ENCODE data around the gene KIF20B.

The KIF20B gene

GRCh38 chr10:89701242-89702120, at the start of gene KIF20B:
Gene KIF20B, plus strand, starts transcription at chr10:89701590. Its CDS starts 3,705 bp downstream, at chr10:89705295.
- Histone ChIP-seq H3K36me3 (ENCODE audit: insufficient read depth, low read length) (no peaks in the 10 kb centered on the region), H3K4me3 (peak within 1 kb of the TSS; percentile 88), H3K9ac (ENCODE audit: insufficient read length) (peak within 1 kb of the TSS; percentile 85), H3K27ac (no peak within 1 kb of the TSS), H3K9me3 (ENCODE audit: low read depth, low read length) (no peaks in the 10 kb centered on the region)
- TF ChIP-seq POLR2AphosphoS5 (IDR thresholded peaks at IDR 0.05; ENCODE audit: borderline replicate concordance, low read depth, low read length): peak; percentile 82
- no peak for TF ChIP-seq FOXP2 (optimal IDR thresholded peaks at IDR 0.05; ENCODE audit: control extremely low read depth, extremely low read length, insufficient read depth)
- peak; percentile 39 for DNase-seq (ENCODE audit: low read depth, low spot score)

GRCh38 chr10:89651916-89652573, 49.3 kb upstream of the KIF20B start:
- H3K4me3 ChIP-seq: no peak overlapping the region
- DNase-seq (ENCODE audit: low read depth, low spot score): no peak
- H3K36me3 ChIP-seq (ENCODE audit: insufficient read depth, low read length): no peaks in the 10 kb centered on the region
- H3K9ac ChIP-seq (ENCODE audit: insufficient read length): no peak overlapping the region
- H3K27ac ChIP-seq: no peak overlapping the region
- H3K9me3 ChIP-seq (ENCODE audit: low read depth, low read length): no peaks in the 10 kb centered on the region
- no peak for TF ChIP-seq EZH2 (IDR thresholded peaks at IDR 0.05)
- no peak for TF ChIP-seq FOXP2 (optimal IDR thresholded peaks at IDR 0.05; ENCODE audit: control extremely low read depth, extremely low read length, insufficient read depth)
- TF ChIP-seq POLR2AphosphoS5 (IDR thresholded peaks at IDR 0.05; ENCODE audit: borderline replicate concordance, low read depth, low read length): no peak

- H3K36me3 ChIP-seq (ENCODE audit: insufficient read depth, low read length): no peaks in the 10 kb centered on the region
- no peaks in the 10 kb centered on the region for H3K9me3 ChIP-seq (ENCODE audit: low read depth, low read length)
- H3K27ac ChIP-seq: no peak overlapping the region
- no peak for TF ChIP-seq FOXP2 (optimal IDR thresholded peaks at IDR 0.05; ENCODE audit: control extremely low read depth, extremely low read length, insufficient read depth)
- no peak for TF ChIP-seq POLR2AphosphoS5 (IDR thresholded peaks at IDR 0.05; ENCODE audit: borderline replicate concordance, low read depth, low read length)
- no peak for TF ChIP-seq EZH2 (IDR thresholded peaks at IDR 0.05)
- H3K4me3 ChIP-seq: no peak overlapping the region
- no peak for DNase-seq (ENCODE audit: low read depth, low spot score)
- no peak overlapping the region for H3K9ac ChIP-seq (ENCODE audit: insufficient read length)
Observed at GRCh38 chr10:89652806-89653370, 48.5 kb upstream of the KIF20B start.

- Histone ChIP-seq H3K9me3 (ENCODE audit: low read depth, low read length) (no peaks in the 10 kb centered on the region), H3K4me3 (no peak overlapping the region), H3K9ac (ENCODE audit: insufficient read length) (no peak overlapping the region), H3K27ac (no peak overlapping the region), H3K36me3 (ENCODE audit: insufficient read depth, low read length) (no peaks in the 10 kb centered on the region)
- DNase-seq (ENCODE audit: low read depth, low spot score): no peak
- no peak for TF ChIP-seq POLR2AphosphoS5 (IDR thresholded peaks at IDR 0.05; ENCODE audit: borderline replicate concordance, low read depth, low read length)
- no peak for TF ChIP-seq FOXP2 (optimal IDR thresholded peaks at IDR 0.05; ENCODE audit: control extremely low read depth, extremely low read length, insufficient read depth)
- no peak for TF ChIP-seq EZH2 (IDR thresholded peaks at IDR 0.05)
Observed at GRCh38 chr10:89653410-89653869, 48.0 kb upstream of the KIF20B start.

GRCh38 chr10:89655722-89656121, 45.7 kb upstream of the KIF20B start:
- TF ChIP-seq EZH2 (IDR thresholded peaks at IDR 0.05): no peak
- TF ChIP-seq FOXP2 (optimal IDR thresholded peaks at IDR 0.05; ENCODE audit: control extremely low read depth, extremely low read length, insufficient read depth): no peak
- no peak for TF ChIP-seq POLR2AphosphoS5 (IDR thresholded peaks at IDR 0.05; ENCODE audit: borderline replicate concordance, low read depth, low read length)
- Histone ChIP-seq H3K9me3 (ENCODE audit: low read depth, low read length) (no peaks in the 10 kb centered on the region), H3K27ac (no peak overlapping the region), H3K36me3 (ENCODE audit: insufficient read depth, low read length) (no peaks in the 10 kb centered on the region), H3K4me3 (no peak overlapping the region), H3K9ac (ENCODE audit: insufficient read length) (no peak overlapping the region)
- DNase-seq (ENCODE audit: low read depth, low spot score): no peak

GRCh38 chr10:89657302-89657701, 44.1 kb upstream of the KIF20B start:
- Histone ChIP-seq H3K9ac (ENCODE audit: insufficient read length) (no peak overlapping the region), H3K9me3 (ENCODE audit: low read depth, low read length) (no peaks in the 10 kb centered on the region), H3K36me3 (ENCODE audit: insufficient read depth, low read length) (no peaks in the 10 kb centered on the region), H3K27ac (no peak overlapping the region), H3K4me3 (no peak overlapping the region)
- no peak for DNase-seq (ENCODE audit: low read depth, low spot score)
- no peak for TF ChIP-seq FOXP2 (optimal IDR thresholded peaks at IDR 0.05; ENCODE audit: control extremely low read depth, extremely low read length, insufficient read depth)
- TF ChIP-seq EZH2 (IDR thresholded peaks at IDR 0.05): no peak
- no peak for TF ChIP-seq POLR2AphosphoS5 (IDR thresholded peaks at IDR 0.05; ENCODE audit: borderline replicate concordance, low read depth, low read length)

- no peak overlapping the region for H3K4me3 ChIP-seq
- no peaks in the 10 kb centered on the region for H3K9me3 ChIP-seq (ENCODE audit: low read depth, low read length)
- no peak overlapping the region for H3K9ac ChIP-seq (ENCODE audit: insufficient read length)
- H3K27ac ChIP-seq: no peak overlapping the region
- no peaks in the 10 kb centered on the region for H3K36me3 ChIP-seq (ENCODE audit: insufficient read depth, low read length)
- no peak for DNase-seq (ENCODE audit: low read depth, low spot score)
- TF ChIP-seq POLR2AphosphoS5 (IDR thresholded peaks at IDR 0.05; ENCODE audit: borderline replicate concordance, low read depth, low read length) (no peak), EZH2 (IDR thresholded peaks at IDR 0.05) (no peak), FOXP2 (optimal IDR thresholded peaks at IDR 0.05; ENCODE audit: control extremely low read depth, extremely low read length, insufficient read depth) (no peak)
Observed at GRCh38 chr10:89659143-89660131, 42.0 kb upstream of the KIF20B start.
